SIG-M5 treated with dmso at 0.1 percent for 504 hours (cell line): ENCODE data around the gene PCDHB4.
"Not testable (repeated sequence)": the region's sequence is repeated elsewhere in the genome, so short reads cannot be mapped to it uniquely, and the experiment has no call there.

Experiments used
- DNase-seq: peaks from one replicate; lab custom pipeline; 2025; ENCODE audit not compliant: unreplicated experiment; lab: John Stamatoyannopoulos, UW

The PCDHB4 gene

GRCh38 chr5:141121563-141121962 is at the start of gene PCDHB4:
TSS of gene PCDHB4 (plus strand) at chr5:141121818. CDS start at chr5:141121999, 181 bp downstream.
- DNase-seq = no peak

- no peak for DNase-seq
These were observed 43.8 kb upstream of the PCDHB4 start for GRCh38 chr5:141077826-141078225.

GRCh38 chr5:141082228-141082627 is 39.4 kb upstream of the PCDHB4 start:
- no peak for DNase-seq

GRCh38 chr5:141084487-141084989 is 37.1 kb upstream of the PCDHB4 start:
- DNase-seq = peak; percentile 26

GRCh38 chr5:141094481-141095262 is 26.9 kb upstream of the PCDHB4 start, which contains the start of gene PCDHB2:
TSS of gene PCDHB2 (plus strand) at chr5:141094615. CDS start at chr5:141094791, 176 bp downstream.
- peak; percentile 34 for DNase-seq

- DNase-seq = no peak
These were observed 26.4 kb upstream of the PCDHB4 start for GRCh38 chr5:141095263-141095641.

GRCh38 chr5:141096181-141096580 is 25.4 kb upstream of the PCDHB4 start:
- DNase-seq = not testable (repeated sequence)

- not testable (repeated sequence) for DNase-seq
These were observed 25.0 kb upstream of the PCDHB4 start for GRCh38 chr5:141096586-141096985.

GRCh38 chr5:141100243-141100805 is 21.3 kb upstream of the PCDHB4 start, which contains the start of gene PCDHB3:
TSS of gene PCDHB3 (plus strand) at chr5:141100473. CDS start at chr5:141100650, 177 bp downstream.
- DNase-seq = peak; percentile 7

GRCh38 chr5:141101059-141101458 is 20.6 kb upstream of the PCDHB4 start:
- no peak for DNase-seq

- not testable (repeated sequence) for DNase-seq
These were observed 19.5 kb upstream of the PCDHB4 start for GRCh38 chr5:141102070-141102469.

- DNase-seq = not testable (repeated sequence)
These were observed 19.1 kb upstream of the PCDHB4 start for GRCh38 chr5:141102471-141102870.

- no peak for DNase-seq
These were observed 16.3 kb upstream of the PCDHB4 start for GRCh38 chr5:141105350-141105749.

GRCh38 chr5:141119250-141119649 is 2.4 kb upstream of the PCDHB4 start:
- no peak for DNase-seq

GRCh38 chr5:141121985-141122384 is 367 bp downstream of the PCDHB4 start:
- no peak for DNase-seq

- not testable (repeated sequence) for DNase-seq
These were observed 1.9 kb downstream of the PCDHB4 start for GRCh38 chr5:141123396-141124135.

GRCh38 chr5:141127305-141127704 is 5.7 kb downstream of the PCDHB4 start:
- DNase-seq = no peak

- DNase-seq = no peak
These were observed 13.6 kb downstream of the PCDHB4 start, which contains the start of gene PCDHB5 for GRCh38 chr5:141135030-141135717. TSS of gene PCDHB5 (plus strand) at chr5:141135206. CDS start at chr5:141135435, 229 bp downstream.

- no peak for DNase-seq
These were observed 14.2 kb downstream of the PCDHB4 start for GRCh38 chr5:141135718-141136266.

GRCh38 chr5:141137346-141137745 is 15.7 kb downstream of the PCDHB4 start:
- not testable (repeated sequence) for DNase-seq
